Fibroblast of mammary gland (primary cell): ENCODE measurements around the gene RAP2B.

Experiments
- DNase-seq: peaks from one replicate; pipeline ENCODE4 v3.0.0-alpha.2; 2010; ENCODE audit warnings: low read depth
- H3K4me3 ChIP-seq: 2 replicates; pipeline ENCODE4 v1.5.1; 2011; ENCODE audit warnings: low read depth, mild to moderate bottlenecking, low read length, moderate library complexity; ENCODE audit not compliant: control insufficient read depth
- CTCF ChIP-seq: conservative IDR thresholded peaks from 2 replicates; pipeline ENCODE4 v1.5.1; 2011; ENCODE audit warnings: low read depth, low read length, inconsistent platforms; ENCODE audit not compliant: control insufficient read depth, insufficient read depth

The RAP2B gene

GRCh38 chr3:153160451-153161137 is 1.4 kb upstream of the RAP2B start:
- TF ChIP-seq CTCF, result no peak
- peak overlapping the region; percentile 95 for H3K4me3 ChIP-seq
- DNase-seq, result peak; percentile 88

- no peak for TF ChIP-seq CTCF
- H3K4me3 ChIP-seq, result peak overlapping the region; percentile 95
- peak; percentile 100 for DNase-seq
Measured at GRCh38 chr3:153161138-153161713, 800 bp upstream of the RAP2B start.

GRCh38 chr3:153162513-153163392 is 727 bp downstream of the RAP2B start:
- peak overlapping the region; percentile 95 for H3K4me3 ChIP-seq
- TF ChIP-seq CTCF, result no peak
- DNase-seq, result peak; percentile 31

- DNase-seq, result peak; percentile 36
- peak overlapping the region; percentile 95 for H3K4me3 ChIP-seq
Measured at GRCh38 chr3:153163393-153163724, 1.3 kb downstream of the RAP2B start.

GRCh38 chr3:153163756-153164550 is 1.9 kb downstream of the RAP2B start:
- TF ChIP-seq CTCF, result no peak
- peak overlapping the region; percentile 95 for H3K4me3 ChIP-seq
- peak; percentile 19 for DNase-seq

More at GRCh38 chr3:153163393-153163724, 1.3 kb downstream of the RAP2B start:
- TF ChIP-seq CTCF, result no peak

- peak overlapping the region; percentile 95 for H3K4me3 ChIP-seq
- TF ChIP-seq CTCF, result peak; percentile 38
- DNase-seq, result peak; percentile 47
Measured at GRCh38 chr3:153165261-153165681, 3.2 kb downstream of the RAP2B start.
